SIG-M5 treated with dmso at 0.1 percent for 504 hours (cell line): Measurements from ENCODE around the gene MMD2.

Source experiments
- DNase-seq: peaks from one replicate; lab custom pipeline; 2025; ENCODE audit not compliant: unreplicated experiment; lab: John Stamatoyannopoulos, UW

Gene MMD2

GRCh38 chr7:4959306-4959705, 319 bp upstream of the MMD2 start:
- DNase-seq = no peak

DNA sequence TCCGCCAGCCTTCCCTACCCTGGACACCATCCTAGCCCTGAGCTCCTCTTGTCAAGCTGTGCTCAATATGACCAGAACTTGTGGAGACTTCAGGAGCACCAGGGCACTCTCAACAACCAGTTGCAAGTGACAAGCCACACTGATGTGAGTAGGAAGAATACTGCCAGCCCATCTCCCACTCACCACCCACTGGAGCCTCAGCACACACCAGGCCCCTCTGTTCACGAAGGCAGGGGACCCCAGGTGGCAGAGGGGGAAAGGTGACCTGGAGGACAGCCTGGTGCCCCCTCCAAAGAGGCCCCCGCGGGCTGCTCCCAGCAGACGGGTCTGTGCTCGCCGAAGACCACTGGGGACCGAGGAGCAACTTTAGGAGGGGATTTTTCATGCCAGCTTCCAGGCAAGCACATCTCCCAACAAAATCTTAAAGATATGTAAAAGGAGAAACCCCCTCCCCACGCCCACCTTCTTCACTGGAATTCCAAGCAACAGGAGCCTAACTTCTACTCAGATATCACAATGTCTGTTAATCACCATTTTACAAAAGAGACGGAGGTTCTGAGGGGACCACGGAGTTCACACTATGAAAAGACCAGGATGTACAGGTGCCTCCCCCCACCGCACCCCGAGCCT, 1.0 kb downstream of the MMD2 start:
- no peak for DNase-seq

GRCh38 chr7:4951903-4952636, 6.9 kb downstream of the MMD2 start:
- DNase-seq = peak; percentile 33

DNA sequence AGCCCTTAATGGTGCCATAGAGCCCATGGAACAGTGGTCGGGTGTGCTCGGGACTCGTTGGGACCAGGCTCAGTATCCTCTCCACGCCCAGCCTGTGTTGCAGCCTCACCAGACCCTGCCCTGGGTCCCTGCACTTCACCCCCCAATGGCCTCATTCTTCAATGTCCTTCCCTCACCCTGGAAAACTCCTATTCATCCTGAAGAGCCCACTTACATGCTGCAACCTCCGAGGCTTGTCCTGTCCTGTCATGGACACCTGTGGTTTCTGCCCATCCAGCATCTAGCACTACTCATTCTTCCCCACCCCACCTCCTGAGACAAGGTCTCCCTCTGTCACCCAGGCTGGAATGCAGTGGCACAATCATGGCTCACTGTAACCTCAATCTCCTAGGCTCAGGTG, 7.7 kb downstream of the MMD2 start:
- DNase-seq = no peak

DNA sequence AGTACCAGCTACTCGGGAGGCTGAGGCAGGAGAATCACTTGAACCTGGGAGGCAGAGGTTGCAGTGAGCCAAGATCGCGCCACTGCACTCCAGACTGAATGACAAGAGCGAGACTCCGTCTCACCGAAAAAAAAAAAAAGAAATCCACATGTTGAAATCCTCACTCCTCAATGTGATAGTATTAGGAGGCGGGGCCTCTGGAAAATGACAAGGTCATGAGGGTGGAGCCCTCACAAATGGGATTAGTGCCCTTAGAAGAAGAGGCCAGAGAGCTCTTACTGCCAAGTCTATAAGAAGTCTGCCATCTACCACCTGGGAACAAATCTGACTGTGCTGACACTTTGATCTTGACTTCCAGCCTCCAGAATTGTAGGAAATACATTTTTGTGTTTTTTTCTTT, 10.6 kb downstream of the MMD2 start:
- DNase-seq = no peak

- no peak for DNase-seq
Measured at GRCh38 chr7:4945949-4946348, 13.0 kb downstream of the MMD2 start.

DNA sequence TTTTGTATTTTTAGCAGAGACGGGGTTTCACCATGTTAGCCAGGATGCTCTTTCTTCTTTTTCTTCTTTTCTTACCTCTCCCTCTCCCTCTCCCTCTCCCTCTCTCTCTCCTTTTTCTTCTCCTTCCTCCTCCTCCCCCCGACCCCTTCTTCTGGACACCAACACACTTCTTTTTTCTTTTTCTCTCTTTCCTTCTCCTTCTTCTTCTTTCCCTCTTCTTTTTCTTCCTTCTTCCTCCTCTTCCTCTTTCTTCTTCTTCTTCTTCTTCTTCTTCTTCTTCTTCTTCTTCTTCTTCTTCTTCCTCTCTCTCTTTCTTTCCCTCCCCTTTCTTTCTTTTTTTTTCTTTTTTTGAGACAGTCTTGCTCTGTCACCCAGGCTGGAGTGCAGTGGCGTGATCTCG, 14.0 kb downstream of the MMD2 start:
- DNase-seq = no peak

DNA sequence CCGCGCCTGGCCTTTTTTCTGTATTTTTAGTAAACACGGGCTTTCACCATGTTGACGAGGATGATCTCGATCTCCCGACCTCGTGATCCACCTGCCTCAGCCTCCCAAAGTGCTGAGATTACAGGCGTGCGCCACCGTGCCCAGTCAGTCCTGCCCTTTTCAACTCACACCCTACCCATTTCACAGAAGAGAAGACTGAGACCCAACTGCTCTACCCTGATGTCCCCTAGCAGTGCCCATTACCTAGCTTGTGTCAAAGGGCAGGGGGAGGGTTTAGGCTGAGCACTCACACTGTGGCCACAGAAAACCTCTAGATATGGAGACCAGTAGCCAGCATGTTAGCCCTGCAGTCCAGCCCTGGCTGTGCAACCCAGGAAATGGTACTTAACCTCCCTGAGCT, 15.7 kb downstream of the MMD2 start:
- DNase-seq = no peak

DNA sequence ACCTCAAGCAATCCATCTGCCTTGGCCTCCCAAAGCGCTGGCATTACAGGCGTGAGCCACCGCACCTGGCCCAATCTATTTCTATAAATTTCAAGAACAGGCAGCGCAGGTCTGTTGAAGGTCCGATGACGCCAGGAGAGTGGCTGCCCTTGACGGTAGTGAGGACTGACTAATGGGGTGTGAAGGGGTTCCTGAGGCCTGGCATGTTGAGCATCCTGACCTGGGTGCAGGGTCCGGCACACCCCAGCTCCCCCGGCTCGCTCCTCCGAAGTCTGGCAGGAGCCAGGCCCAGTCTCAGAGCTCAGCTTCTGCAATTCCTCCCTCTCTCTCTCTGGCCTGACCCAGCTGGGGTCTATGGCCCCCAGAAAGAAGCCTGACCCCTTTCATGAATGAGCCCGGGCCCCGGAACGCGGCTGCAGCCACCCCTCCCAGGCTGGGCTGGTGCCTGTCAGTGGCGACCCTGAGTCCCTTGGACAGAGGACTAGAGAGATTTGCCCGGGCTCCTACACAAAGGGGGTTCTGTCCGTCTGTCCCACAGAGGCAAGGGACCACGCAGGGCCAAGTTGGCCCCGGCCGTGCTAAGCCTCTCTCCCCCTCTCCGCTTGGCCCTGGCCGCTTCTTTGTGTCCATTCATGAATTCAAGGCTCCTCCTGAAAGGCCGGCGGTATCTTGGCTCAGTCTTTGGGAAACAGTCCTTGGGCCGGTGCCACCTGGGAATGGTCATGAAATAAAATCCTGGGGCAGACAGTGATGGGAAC, 18.8 kb downstream of the MMD2 start:
- no peak for DNase-seq

- no peak for DNase-seq
Measured at GRCh38 chr7:4937411-4937810, 21.6 kb downstream of the MMD2 start.

DNA sequence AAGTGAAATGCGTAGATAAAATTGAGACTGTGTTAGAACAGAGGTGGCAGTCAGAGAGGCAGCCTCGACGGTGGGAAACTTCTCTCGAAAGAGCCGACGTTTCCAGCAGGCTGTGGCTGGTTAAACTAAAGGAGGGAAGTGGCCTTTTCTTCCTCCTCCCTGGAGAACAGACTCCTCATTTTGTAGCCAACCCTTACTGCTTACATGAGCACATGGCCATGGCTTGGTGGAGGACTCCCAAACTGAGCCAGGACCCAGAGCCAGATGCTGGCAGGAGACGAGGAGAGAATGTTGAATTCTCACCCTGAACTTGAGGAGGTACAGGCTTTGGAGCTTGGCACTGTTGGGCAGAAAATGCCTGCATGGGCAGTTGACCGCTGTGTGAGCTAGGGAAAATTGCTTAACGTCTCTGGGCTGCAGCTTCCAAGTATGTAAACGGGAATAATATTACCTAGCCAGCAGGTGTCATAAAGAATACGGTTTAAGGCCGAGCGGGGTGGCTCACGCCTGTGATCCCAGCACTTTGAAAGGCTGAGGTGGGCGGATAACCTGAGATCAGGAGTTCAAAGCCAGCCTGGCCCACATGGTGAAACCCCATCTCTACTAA, 24.5 kb downstream of the MMD2 start:
- no peak for DNase-seq

DNA sequence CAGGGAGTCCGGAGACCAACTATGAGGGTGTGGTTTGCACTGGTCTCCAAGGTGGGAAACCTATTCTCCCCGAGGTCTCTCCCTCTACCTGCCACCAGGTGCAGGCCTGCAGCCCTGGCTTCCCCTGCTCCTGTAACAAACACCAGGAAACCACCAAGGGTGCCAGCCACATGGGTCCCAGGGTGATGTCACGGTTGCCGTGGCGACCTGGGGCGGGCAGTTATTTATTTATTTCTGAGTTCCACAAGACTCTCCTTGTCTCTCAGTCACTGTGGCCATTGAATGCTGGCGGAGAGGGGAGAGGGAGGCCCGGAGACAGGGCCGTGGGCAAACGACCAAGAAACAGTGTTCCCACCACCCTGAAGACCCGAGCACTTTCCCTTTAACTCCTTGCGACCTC, 27.0 kb downstream of the MMD2 start:
- no peak for DNase-seq

DNA sequence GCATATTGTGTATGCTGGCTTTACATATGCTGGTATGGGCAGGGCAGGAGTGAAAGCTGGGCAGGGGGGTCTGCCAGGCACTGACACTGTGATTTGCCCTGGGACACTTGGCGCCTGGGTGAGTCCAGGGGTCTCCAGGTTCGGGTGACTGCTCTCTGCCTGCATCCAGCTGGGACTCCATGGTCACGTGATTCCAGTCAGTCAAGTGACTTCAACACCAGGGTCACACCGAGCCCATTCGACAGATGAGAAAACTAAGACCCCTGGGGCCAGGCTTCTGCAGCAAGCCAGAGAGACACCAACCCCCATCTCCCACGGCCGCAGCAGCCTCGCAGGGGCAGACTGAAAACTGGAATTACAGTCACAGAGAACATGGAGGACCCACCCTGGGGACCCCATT, 30.0 kb downstream of the MMD2 start:
- DNase-seq = no peak

GRCh38 chr7:4928445-4928844, 30.5 kb downstream of the MMD2 start:
- DNase-seq = no peak

DNA sequence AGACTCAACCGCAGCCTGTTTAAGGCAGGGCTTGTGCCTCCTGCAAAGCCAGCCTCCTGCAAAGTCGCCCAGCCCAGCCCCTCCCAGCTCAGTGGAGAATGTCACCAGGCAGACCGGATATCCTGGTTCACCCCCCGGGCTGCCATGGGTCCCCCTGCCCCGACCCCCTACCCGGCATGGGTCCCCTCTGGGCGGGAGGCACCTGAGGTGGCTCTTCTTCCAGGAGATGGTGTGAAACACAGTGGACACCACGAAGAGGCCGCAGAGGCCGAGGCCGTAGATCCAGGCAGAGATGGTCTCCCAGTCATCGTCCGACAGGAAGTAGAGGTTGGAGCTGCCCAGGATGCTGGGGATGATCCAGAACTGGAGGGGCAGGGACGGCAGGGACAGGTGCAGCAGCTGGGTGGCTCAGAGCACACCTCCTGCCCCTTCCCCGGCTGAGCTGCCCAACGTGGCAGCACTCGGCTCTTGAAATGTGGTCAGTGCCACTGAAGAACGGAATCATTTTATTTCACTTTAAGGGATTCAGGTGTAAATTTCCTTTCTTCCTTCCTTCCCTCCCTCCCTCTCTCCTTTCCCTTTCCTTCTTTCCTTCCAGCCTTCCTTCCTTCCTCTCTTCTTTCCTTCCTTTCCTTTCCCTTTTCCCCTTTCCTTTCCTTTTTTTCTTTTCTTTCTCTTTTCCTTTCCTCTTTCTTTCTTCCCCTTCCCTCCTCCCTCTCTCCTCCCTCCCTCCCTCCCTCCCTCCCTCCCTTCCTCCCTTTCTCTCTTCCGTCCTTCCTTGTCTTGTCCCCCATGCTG, 38.8 kb downstream of the MMD2 start:
- no peak for DNase-seq

DNA sequence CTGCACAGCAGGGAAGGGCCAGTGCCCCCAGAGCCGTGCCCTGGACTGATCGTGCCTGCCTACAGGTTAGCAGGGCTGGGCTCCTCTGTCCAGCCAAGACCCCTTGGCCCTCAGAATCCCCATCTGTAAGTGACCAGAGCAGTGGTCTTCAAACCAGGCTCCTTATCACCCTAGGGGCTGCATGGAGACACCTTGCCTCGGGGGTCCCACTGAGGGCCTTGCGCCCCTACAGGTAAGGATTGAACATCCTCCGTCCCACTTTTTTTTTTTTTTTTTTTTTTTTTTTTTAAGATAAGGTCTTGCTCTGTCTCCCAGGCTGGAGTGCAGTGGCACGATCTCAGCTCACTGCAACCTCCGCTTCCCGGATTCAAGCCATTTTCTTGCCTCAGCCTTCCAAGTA, 42.9 kb downstream of the MMD2 start:
- DNase-seq = no peak

DNA sequence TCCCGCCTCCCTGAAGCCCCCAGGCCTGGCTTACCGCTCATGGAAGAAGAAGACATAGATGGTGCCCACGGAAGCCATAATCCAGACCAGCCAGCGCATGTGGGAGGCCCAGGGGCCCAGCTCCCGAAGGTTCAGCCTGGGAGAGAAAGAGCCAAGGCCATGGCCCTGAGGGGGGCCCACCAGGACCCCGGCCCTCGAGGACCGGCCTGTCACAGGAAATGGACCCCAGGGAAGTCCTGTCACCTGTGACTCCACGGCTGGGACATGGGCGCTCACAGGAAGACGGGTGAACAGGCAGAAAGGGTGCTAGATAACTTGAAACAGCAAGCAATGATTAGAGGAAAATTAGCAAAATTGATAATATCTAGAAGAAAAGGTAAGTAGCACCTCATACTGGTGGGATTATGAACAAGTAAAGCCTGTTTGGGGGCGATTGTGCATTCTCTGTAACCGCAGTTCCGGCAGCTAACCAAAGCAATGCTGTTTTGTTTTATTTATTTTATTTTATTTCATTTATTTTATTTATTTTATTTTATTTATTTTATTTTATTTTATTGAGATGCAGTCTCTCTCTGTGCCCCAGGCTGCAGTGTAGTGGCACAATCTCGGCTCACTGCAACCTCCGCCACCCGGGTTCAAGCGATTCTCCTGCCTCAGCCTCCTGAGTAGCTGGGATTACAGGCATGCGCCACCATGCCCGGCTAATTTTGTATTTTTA, 47.7 kb downstream of the MMD2 start:
- no peak for DNase-seq

GRCh38 chr7:4906682-4907081, 52.3 kb downstream of the MMD2 start:
- no peak for DNase-seq

DNA sequence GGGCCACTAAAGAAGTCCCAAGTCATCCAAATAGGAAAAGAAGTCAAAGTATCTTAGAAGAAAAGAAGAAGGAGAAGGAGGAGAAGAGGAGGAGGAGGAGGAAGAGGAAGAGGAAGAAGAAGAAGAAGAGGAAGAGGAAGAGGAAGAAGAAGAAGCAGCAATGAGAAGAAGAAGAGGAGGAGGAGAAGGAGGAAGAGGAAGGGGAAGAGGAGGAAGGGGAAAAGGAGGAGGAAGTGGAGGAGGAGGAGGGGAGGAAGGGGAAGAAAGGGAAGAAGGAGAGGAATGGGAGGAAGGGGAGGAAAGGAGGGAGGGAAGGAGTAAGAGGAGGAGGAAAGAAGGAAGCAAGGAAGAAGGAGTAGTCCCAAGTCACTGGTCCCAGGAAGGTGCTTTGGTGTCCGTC, 53.8 kb downstream of the MMD2 start:
- DNase-seq = no peak

- DNase-seq = no peak
Measured at GRCh38 chr7:4904346-4904745, 54.6 kb downstream of the MMD2 start.
